HG03039 (cell line): Measurements from ENCODE around the gene GRM3.

ENCODE experiments used
- ATAC-seq: cut with Tn5 transposase; IDR thresholded peaks from one replicate; pipeline ENCODE4 v1.9.1; 2021; ENCODE audit warnings: mild to moderate bottlenecking, moderate library complexity; ENCODE audit not compliant: unreplicated experiment

Gene GRM3

DNA sequence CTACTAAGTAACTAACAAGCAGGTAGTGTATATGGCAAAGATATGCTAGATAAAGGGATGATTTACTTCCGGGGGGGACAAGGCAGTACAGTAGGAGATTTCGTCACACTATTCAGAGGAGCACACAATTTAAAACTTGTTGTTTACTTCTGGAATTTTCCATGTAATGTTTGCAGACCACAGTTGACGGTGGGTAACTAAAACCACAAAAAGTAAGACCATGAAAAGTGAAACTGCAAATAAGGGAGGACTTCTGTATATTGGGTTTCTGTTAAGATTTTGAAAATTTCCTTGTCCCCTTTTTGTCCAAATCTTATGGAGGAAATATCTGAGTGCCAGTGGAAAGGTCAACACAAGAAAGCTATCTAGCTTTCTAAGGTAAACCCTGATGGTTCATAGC is 245.8 kb downstream of the GRM3 start:
- no peak for ATAC-seq

DNA sequence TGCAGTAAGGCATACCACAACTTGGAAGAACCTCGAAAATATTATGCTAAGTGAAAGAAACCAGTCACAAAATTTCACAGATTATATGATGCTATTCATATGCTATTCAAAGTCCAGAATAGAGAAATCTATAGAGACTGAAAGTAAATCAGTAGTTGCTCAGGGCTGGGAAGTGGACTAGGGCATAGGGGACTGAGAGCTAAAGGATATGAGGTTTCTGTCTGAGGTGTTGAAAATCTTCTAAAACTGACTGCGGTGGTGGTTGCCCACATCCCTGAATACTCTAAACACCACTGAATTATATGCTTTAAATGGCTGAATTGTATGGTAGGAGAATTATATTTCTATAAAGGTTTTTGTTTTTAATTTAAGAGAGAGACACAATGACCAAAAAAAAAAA is 254.5 kb downstream of the GRM3 start:
- ATAC-seq: no peak

DNA sequence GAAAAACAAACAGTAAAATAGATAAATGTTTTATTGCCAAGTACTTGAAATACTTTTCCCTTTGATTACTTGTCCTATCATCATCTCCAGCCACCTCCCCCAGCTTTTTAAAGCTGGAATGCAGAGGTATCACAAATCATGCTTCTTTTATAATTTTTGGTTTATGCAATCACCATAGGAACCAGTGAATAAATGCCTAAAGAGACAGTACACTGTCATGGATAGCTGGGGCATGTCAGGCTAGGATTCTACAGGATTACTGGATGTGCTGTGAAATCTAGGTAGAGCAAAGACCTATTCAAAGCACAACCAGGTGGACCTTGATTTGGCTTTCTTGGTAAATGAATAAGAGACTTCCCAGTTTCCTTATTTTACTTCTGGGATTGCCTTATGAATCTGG is 257.2 kb downstream of the GRM3 start:
- ATAC-seq: no peak

- ATAC-seq: peak; percentile 53
Observed at GRCh38 chr7:86904949-86905834, 261.5 kb downstream of the GRM3 start.

- no peak for ATAC-seq
Observed at GRCh38 chr7:86908948-86909347, 265.2 kb downstream of the GRM3 start.

DNA sequence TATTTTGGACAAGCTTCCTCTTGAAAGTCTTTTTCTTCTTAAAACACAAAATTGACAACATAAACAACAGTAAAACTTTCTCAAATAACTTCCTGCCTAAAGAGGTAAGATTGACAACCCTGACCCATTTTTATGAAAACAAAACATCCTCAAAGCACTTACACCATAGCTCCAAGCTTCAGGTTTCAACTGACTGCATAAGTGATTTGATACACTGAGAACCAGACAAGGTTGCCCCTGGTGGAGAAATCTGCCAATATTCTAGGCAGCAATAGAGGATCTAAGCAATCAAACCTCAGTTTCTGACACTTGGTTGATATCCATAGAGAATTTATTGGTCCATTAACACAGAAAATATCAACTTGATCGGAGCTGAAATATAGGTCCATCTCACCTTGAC is 267.9 kb downstream of the GRM3 start:
- no peak for ATAC-seq

- no peak for ATAC-seq
Observed at GRCh38 chr7:86913709-86914108, 270.0 kb downstream of the GRM3 start.
